Muscle layer of colon (tissue), 2 donors: Measurements from ENCODE around the gene HSPA4L.

Experiments
- H3K27ac ChIP-seq: one replicate; pipeline ENCODE4 v1.7.0; 2013; ENCODE audit warnings: low read depth, mild to moderate bottlenecking, low read length, moderate library complexity
- H3K27me3 ChIP-seq, 2 donors: one replicate each; pipeline ENCODE4 v1.7.0; 2013; ENCODE audit warnings: low read length in 2 of 2, mild to moderate bottlenecking in 2 of 2; ENCODE audit not compliant: insufficient read depth in 2 of 2, control insufficient read depth in 1 of 2
- H3K36me3 ChIP-seq: one replicate; pipeline ENCODE4 v1.7.0; 2013; ENCODE audit warnings: mild to moderate bottlenecking, low read length; ENCODE audit not compliant: insufficient read depth
- H3K4me1 ChIP-seq: one replicate; pipeline ENCODE4 v1.7.0; 2013; ENCODE audit warnings: mild to moderate bottlenecking, low read length; ENCODE audit not compliant: insufficient read depth
- H3K4me3 ChIP-seq, 2 donors: one replicate each; pipeline ENCODE4 v1.7.0; 2013; ENCODE audit warnings: low read length in 2 of 2, low read depth in 1 of 2, mild to moderate bottlenecking in 1 of 2, moderate library complexity in 1 of 2
- H3K9ac ChIP-seq: one replicate; pipeline ENCODE4 v1.7.0; 2013; ENCODE audit warnings: low read length
- H3K9me3 ChIP-seq: one replicate; pipeline ENCODE4 v1.7.0; 2013; ENCODE audit warnings: mild to moderate bottlenecking, low read length
- donor health status: abdominal sarcoma.
- donor health status: Adenocarcinoma of cecum.

HSPA4L gene

DNA sequence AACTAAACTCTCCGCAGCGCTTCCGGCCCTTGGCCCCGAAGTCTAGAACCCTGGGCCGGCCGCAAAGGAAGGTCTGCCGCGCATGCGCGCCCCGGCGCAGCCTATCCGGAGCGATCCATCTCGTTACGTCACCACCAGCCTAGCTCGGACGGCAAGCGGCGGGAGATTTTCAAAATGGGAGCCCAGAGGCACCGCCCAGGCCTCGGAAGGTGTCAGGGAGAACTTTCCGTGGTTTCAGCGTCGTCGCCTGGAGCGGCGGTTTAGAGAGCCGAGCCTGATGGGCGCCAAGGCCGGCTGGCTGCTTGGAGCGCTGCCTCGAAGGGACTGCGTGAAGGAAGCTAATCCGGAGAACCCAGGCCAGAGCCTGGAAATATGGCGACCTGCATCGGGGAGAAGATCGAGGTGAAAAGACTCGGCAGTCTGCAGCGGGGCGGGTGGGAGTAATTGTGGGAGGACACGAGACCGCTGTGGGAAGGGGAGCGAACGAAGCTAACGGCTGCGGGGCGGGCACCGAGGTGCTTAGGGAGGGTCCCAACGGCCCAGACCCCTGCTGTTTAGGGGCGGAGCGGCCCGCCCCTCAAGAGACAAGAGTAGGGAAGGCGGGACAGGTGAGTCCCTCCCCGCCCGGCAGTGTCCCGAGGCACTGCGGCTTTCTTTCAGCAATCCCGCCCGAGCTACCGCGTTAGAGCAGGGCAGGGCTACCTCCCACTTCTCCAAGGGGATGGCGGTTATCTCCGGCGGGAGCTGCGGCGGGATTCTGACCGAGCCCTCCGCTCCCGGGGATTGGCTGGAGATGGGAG lies 98.8 kb downstream of the HSPA4L start, which contains the start of gene PLK4:
TSS of gene PLK4 (plus strand) at position 131 of the 800 bp plus-strand sequence. CDS start at position 373, 242 bp downstream.
- Histone ChIP-seq H3K9me3 (no peaks in the 10 kb centered on the region), H3K27ac (peak within 1 kb of the TSS; percentile 35), H3K9ac (peak within 1 kb of the TSS; percentile 50), H3K4me3 (peak within 1 kb of the TSS; percentile 63 to 91), H3K36me3 (no peaks in the 10 kb centered on the region), H3K4me1 (peaks cover 5% of the 10 kb centered on the region), H3K27me3 (no peaks in the 10 kb centered on the region)

- Histone ChIP-seq H3K36me3 (no peaks in the 10 kb centered on the region), H3K4me1 (peaks cover 5% of the 10 kb centered on the region), H3K27ac (no peak overlapping the region), H3K9me3 (no peaks in the 10 kb centered on the region), H3K9ac (peak overlapping the region; percentile 50), H3K27me3 (no peaks in the 10 kb centered on the region), H3K4me3 (peak overlapping the region; percentile 63 to 91)
Measured at GRCh38 chr4:127881563-127881864, 99.4 kb downstream of the HSPA4L start.

GRCh38 chr4:127888559-127888958 lies 106.4 kb downstream of the HSPA4L start:
- Histone ChIP-seq H3K4me1 (no peaks in the 10 kb centered on the region), H3K9me3 (no peaks in the 10 kb centered on the region), H3K36me3 (no peaks in the 10 kb centered on the region), H3K27ac (no peak overlapping the region), H3K9ac (no peak overlapping the region), H3K27me3 (no peaks in the 10 kb centered on the region), H3K4me3 (no peak overlapping the region)

DNA sequence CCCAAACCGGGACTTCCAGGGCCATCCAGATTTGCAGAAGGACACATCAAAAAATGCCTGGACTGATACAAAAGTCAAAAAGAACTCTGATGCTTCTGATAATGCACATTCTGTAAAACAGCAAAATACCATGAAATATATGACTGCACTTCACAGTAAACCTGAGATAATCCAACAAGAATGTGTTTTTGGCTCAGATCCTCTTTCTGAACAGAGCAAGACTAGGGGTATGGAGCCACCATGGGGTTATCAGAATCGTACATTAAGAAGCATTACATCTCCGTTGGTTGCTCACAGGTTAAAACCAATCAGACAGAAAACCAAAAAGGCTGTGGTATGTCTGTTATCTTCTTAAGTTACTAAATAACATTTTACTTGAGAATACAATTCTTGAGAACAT lies 107.8 kb downstream of the HSPA4L start:
- Histone ChIP-seq H3K4me3 (no peak overlapping the region), H3K27me3 (no peaks in the 10 kb centered on the region), H3K9me3 (no peaks in the 10 kb centered on the region), H3K9ac (no peak overlapping the region), H3K36me3 (no peaks in the 10 kb centered on the region), H3K27ac (no peak overlapping the region), H3K4me1 (no peaks in the 10 kb centered on the region)
